NB4 (cell line): ENCODE results near the gene USP24.

ENCODE experiments used
- CTCF ChIP-seq: IDR thresholded peaks from one replicate; pipeline ENCODE4 v1.5.1; 2012; ENCODE audit warnings: low read depth, low read length
- MAX ChIP-seq: IDR thresholded peaks from 2 replicates; pipeline ENCODE4 v1.6.1; 2011; ENCODE audit warnings: low read depth, low read length
- MYC ChIP-seq: IDR thresholded peaks from 2 replicates; pipeline ENCODE4 v1.6.1; 2011; ENCODE audit warnings: low read depth, low read length
- POLR2A ChIP-seq: IDR thresholded peaks from 2 replicates; pipeline ENCODE4 v1.6.1; 2011; ENCODE audit warnings: mild to moderate bottlenecking; ENCODE audit not compliant: insufficient read length; ENCODE audit errors: extremely low read depth

GRCh38 chr1:55070293-55071164 is 144.6 kb downstream of the USP24 start:
- TF ChIP-seq CTCF: no peak
- no peak for TF ChIP-seq MYC
- no peak for TF ChIP-seq POLR2A
- TF ChIP-seq MAX: no peak
